Adrenal gland (tissue), 12 donors: ENCODE measurements around the gene TNIK. TPM values are rescaled to one million over a fixed set of nuclear protein-coding genes. Genes with fewer than 3 reads are reported as not detected.

ENCODE experiments used
- DNase-seq, 7 donors: peaks; one replicate each; pipeline ENCODE4 v3.0.0-alpha.2; 2019 to 2020
- H3K27ac ChIP-seq, 5 donors: fragments of 200-600 bp; sonication (generic) in 4 of 5; 1 replicate in 3 of 5; 2 replicates in 2 of 5; pipeline versions ENCODE4 v1.5.1 to v1.8.0; 2016 to 2020; ENCODE audit warnings: mild to moderate bottlenecking in 1 of 5
- H3K27me3 ChIP-seq: fragments of 200-600 bp; 2 replicates; pipeline ENCODE4 v1.8.0; 2021
- H3K36me3 ChIP-seq, 2 donors: fragments of 200-600 bp; replicated peaks in 1 of 2; 1 replicate in 1 of 2; 2 replicates in 1 of 2; pipeline versions ENCODE4 v1.5.1 to v1.8.0; 2018 to 2022
- H3K4me1 ChIP-seq, 2 donors: fragments of 200-600 bp; replicated peaks in 1 of 2; 1 replicate in 1 of 2; 2 replicates in 1 of 2; pipeline versions ENCODE4 v1.5.1 to v1.8.0; 2018 to 2021
- H3K4me3 ChIP-seq, 4 donors: fragments of 200-600 bp; sonication (generic) in 3 of 4; one replicate each; pipeline ENCODE4 v1.5.1; 2016 to 2018
- H3K9me3 ChIP-seq, 3 donors: fragments of 200-600 bp; sonication (generic) in 1 of 3; replicated peaks in 1 of 3; 1 replicate in 2 of 3; 2 replicates in 1 of 3; pipeline versions ENCODE4 v1.5.1 to v1.8.0; 2016 to 2021
- CTCF ChIP-seq, 6 experiments: fragments of 450-650 bp in 4 of 6; fragments of 200-600 bp in 2 of 6; sonication (generic) in 1 of 6; IDR thresholded peaks; 1 replicate in 5 of 6; 2 replicates in 1 of 6; pipeline versions ENCODE4 v1.5.1 to v1.8.0; 2016 to 2021; ENCODE audit warnings: antibody characterized with exemption in 6 of 6, mild to moderate bottlenecking in 2 of 6, moderate library complexity in 1 of 6
- POLR2A ChIP-seq, 2 donors: fragments of 450-650 bp; IDR thresholded peaks; one replicate each; pipeline ENCODE4 v1.6.1; 2017; ENCODE audit warnings: antibody characterized with exemption in 2 of 2, mild to moderate bottlenecking in 2 of 2, moderate library complexity in 1 of 2
- WGBS, 4 donors: extraction: QIAGEN DNeasy Blood & Tissue Kit in 2 of 4; methylation state at CpG; one replicate each; pipeline versions ENCODE4 v1.1.5 to v1.1.7; 2013 to 2017; 5-methylcytosine and 5-hydroxymethylcytosine counted together
- intact Hi-C, 2 donors: fragments of 100-400 bp; cut with DNase I; formaldehyde crosslinking; loops; one replicate each; pipeline versions ENCODE4 v1.14.1 to v1.15.0; 2022 to 2023
- polyA plus RNA-seq, 3 donors: library from polyadenylated mRNA; stranded (reverse); fragments of 200-250 nt in 2 of 3; fragments of 350-450 nt in 1 of 3; fragmentation: Illumina TruSeq in 1 of 3; extraction: RNeasy Lipid Tissue Mini Kit (QIAGEN cat#74804) in 1 of 3; gene quantifications; one replicate each; pipeline ENCODE4 v1.2.3, GENCODE V29; 2013 to 2014
- total RNA-seq, 9 donors: library from RNA; depleted of rRNA in 4 of 9; stranded (reverse); fragments of >200 nt in 4 of 9; fragments of 120-200 nt in 1 of 9; fragmentation: NEBNext Ultra II Directional in 1 of 9; extraction: Animal tissue kit (Norgen Biotek cat#: 25700) in 1 of 9; gene quantifications; one replicate each; pipeline versions ENCODE4 v1.1.0 to v1.2.4, GENCODE V29; 2013 to 2023
- donor health status: healthy with polysubstance abuse.
- donor health status: Bipolar disorder and iron deficiency.
- donor health status: DM: yes; HTN: yes; CAD: no.
- donor health status: DM: no; HTN: no; CAD: no.
- donor health status: DM: no; HTN: no; CAD: no.
- donor health status: DM: yes; HTN: yes; CAD: no.

TNIK gene
- total and polyA plus RNA-seq, 12 donors, result 4.9 to 33.1 (median 10.7) TPM

- H3K27me3 ChIP-seq, result no peaks in the 10 kb centered on the region
- no peak for DNase-seq
- no peaks in the 10 kb centered on the region for H3K4me1 ChIP-seq
- no peak for TF ChIP-seq CTCF (IDR thresholded peaks at IDR 0.05)
- TF ChIP-seq POLR2A (IDR thresholded peaks at IDR 0.05), result no peak
- intact Hi-C loops, result no loop called here
- no peak overlapping the region for H3K27ac ChIP-seq
- WGBS, 4 donors, result 69 to 86% (median 77%) methylated on average over 4 of the region's 4 CpGs
- H3K36me3 ChIP-seq, result no peaks in the 10 kb centered on the region
- H3K4me3 ChIP-seq, result no peak overlapping the region
- H3K9me3 ChIP-seq, result no peaks in the 10 kb centered on the region
These were observed 27.2 kb upstream of the TNIK start for GRCh38 chr3:171487382-171487781.

GRCh38 chr3:171485338-171485737 lies 25.1 kb upstream of the TNIK start:
- H3K4me1 ChIP-seq, result no peaks in the 10 kb centered on the region
- H3K27me3 ChIP-seq, result no peaks in the 10 kb centered on the region
- DNase-seq, result no peak
- H3K4me3 ChIP-seq, result no peak overlapping the region
- TF ChIP-seq CTCF (IDR thresholded peaks at IDR 0.05), result no peak
- TF ChIP-seq POLR2A (IDR thresholded peaks at IDR 0.05), result no peak
- H3K36me3 ChIP-seq, result no peaks in the 10 kb centered on the region
- intact Hi-C loops, result no loop called here
- H3K9me3 ChIP-seq, result no peaks in the 10 kb centered on the region
- no peak overlapping the region for H3K27ac ChIP-seq

- no peak for DNase-seq
- Histone ChIP-seq H3K4me3 (no peak overlapping the region), H3K9me3 (no peaks in the 10 kb centered on the region), H3K27ac (no peak overlapping the region), H3K27me3 (no peaks in the 10 kb centered on the region), H3K4me1 (no peaks in the 10 kb centered on the region), H3K36me3 (no peaks in the 10 kb centered on the region)
- no peak for TF ChIP-seq CTCF (IDR thresholded peaks at IDR 0.05)
- no peak for TF ChIP-seq POLR2A (IDR thresholded peaks at IDR 0.05)
- intact Hi-C loops, result no loop called here
- WGBS, 4 donors, result 94 to 100% (median 97%) methylated on average over 1 of the region's 1 CpG
These were observed 20.8 kb upstream of the TNIK start for GRCh38 chr3:171481011-171481410.

- no peaks in the 10 kb centered on the region for H3K4me1 ChIP-seq
- no peak overlapping the region for H3K4me3 ChIP-seq
- no peak overlapping the region for H3K27ac ChIP-seq
- intact Hi-C loops, result no loop called here
- no peaks in the 10 kb centered on the region for H3K36me3 ChIP-seq
- TF ChIP-seq CTCF (IDR thresholded peaks at IDR 0.05), result no peak
- no peak for TF ChIP-seq POLR2A (IDR thresholded peaks at IDR 0.05)
- no peak for DNase-seq
- H3K27me3 ChIP-seq, result no peaks in the 10 kb centered on the region
- WGBS, 4 donors, result 53 to 73% (median 64%) methylated on average over 1 of the region's 1 CpG
- H3K9me3 ChIP-seq, result no peaks in the 10 kb centered on the region
These were observed 20.3 kb upstream of the TNIK start for GRCh38 chr3:171480526-171480925.
